RWPE2 (cell line): ENCODE data around the gene RIC8B.

Experiments
- ATAC-seq: fragments of 200-7000 bp; cut with Tn5 transposase; 3 replicates; pipeline ENCODE4 v1.9.1; 2021; ENCODE audit warnings: low read depth
- DNase-seq: peaks from one replicate; pipeline ENCODE4 v3.0.0-alpha.2; 2020; ENCODE audit warnings: low spot score
- H3K27ac ChIP-seq: fragments of 450-650 bp; 2 replicates; pipeline ENCODE4 v1.5.1; 2017; ENCODE audit warnings: mild to moderate bottlenecking; ENCODE audit not compliant: poor library complexity, severe bottlenecking
- H3K27me3 ChIP-seq: fragments of 250-450 bp; sonication (Bioruptor Pico); 2 replicates; pipeline ENCODE4 v1.5.1; 2021; ENCODE audit warnings: mild to moderate bottlenecking, moderate library complexity; ENCODE audit not compliant: insufficient read depth, poor library complexity, severe bottlenecking
- H3K36me3 ChIP-seq: fragments of 250-450 bp; sonication (Bioruptor Pico); 2 replicates; pipeline ENCODE4 v1.5.1; 2020; ENCODE audit warnings: low read depth, mild to moderate bottlenecking, moderate library complexity
- H3K4me1 ChIP-seq: fragments of 250-450 bp; sonication (Bioruptor Pico); 2 replicates; pipeline ENCODE4 v1.5.1; 2021; ENCODE audit warnings: mild to moderate bottlenecking, moderate library complexity; ENCODE audit not compliant: insufficient read depth, poor library complexity, severe bottlenecking
- H3K4me3 ChIP-seq: fragments of 250-450 bp; sonication (Bioruptor Pico); 2 replicates; pipeline ENCODE4 v1.5.1; 2021; ENCODE audit warnings: mild to moderate bottlenecking, moderate library complexity; ENCODE audit not compliant: severe bottlenecking
- H3K9me3 ChIP-seq: fragments of 250-450 bp; sonication (Bioruptor Pico); 2 replicates; pipeline ENCODE4 v1.5.1; 2021; ENCODE audit warnings: mild to moderate bottlenecking, moderate library complexity; ENCODE audit not compliant: severe bottlenecking
- CTCF ChIP-seq: fragments of 450-650 bp; IDR thresholded peaks from one replicate; pipeline ENCODE4 v1.5.1; 2017; ENCODE audit warnings: mild to moderate bottlenecking, moderate library complexity; ENCODE audit not compliant: poor library complexity, severe bottlenecking

The RIC8B gene

GRCh38 chr12:106847861-106848260 lies 73.4 kb downstream of the RIC8B start:
- TF ChIP-seq CTCF: no peak
- Histone ChIP-seq H3K4me3 (no peak overlapping the region), H3K9me3 (no peaks in the 10 kb centered on the region), H3K27me3 (no peaks in the 10 kb centered on the region), H3K36me3 (peaks cover 12% of the 10 kb centered on the region), H3K4me1 (no peaks in the 10 kb centered on the region), H3K27ac (no peak overlapping the region)
- no peak for DNase-seq
- ATAC-seq: no peak

GRCh38 chr12:106851306-106851705 lies 76.8 kb downstream of the RIC8B start:
- H3K4me3 ChIP-seq: no peak overlapping the region
- peaks cover 4% of the 10 kb centered on the region; the same call in 1 of the 2 replicates for H3K36me3 ChIP-seq
- H3K9me3 ChIP-seq: no peaks in the 10 kb centered on the region
- ATAC-seq (no peak), DNase-seq (no peak)
- H3K27ac ChIP-seq: no peak overlapping the region
- no peaks in the 10 kb centered on the region for H3K4me1 ChIP-seq
- H3K27me3 ChIP-seq: no peaks in the 10 kb centered on the region
- TF ChIP-seq CTCF: no peak

- H3K9me3 ChIP-seq: no peaks in the 10 kb centered on the region
- H3K27ac ChIP-seq: no peak overlapping the region
- H3K27me3 ChIP-seq: no peaks in the 10 kb centered on the region
- no peak overlapping the region for H3K4me3 ChIP-seq
- TF ChIP-seq CTCF: no peak
- ATAC-seq: no peak
- H3K36me3 ChIP-seq: peaks cover 3% of the 10 kb centered on the region; the same call in 1 of the 2 replicates
- H3K4me1 ChIP-seq: no peaks in the 10 kb centered on the region
- DNase-seq: no peak
Measured at GRCh38 chr12:106854723-106855122, 80.2 kb downstream of the RIC8B start.

GRCh38 chr12:106855221-106855758 lies 80.8 kb downstream of the RIC8B start:
- ATAC-seq: no peak
- TF ChIP-seq CTCF: no peak
- Histone ChIP-seq H3K36me3 (peaks cover 9% of the 10 kb centered on the region), H3K27me3 (no peaks in the 10 kb centered on the region), H3K9me3 (no peaks in the 10 kb centered on the region), H3K4me3 (no peak overlapping the region), H3K27ac (no peak overlapping the region), H3K4me1 (no peaks in the 10 kb centered on the region)
- no peak for DNase-seq
